Prostate gland (tissue), 2 donors: Measurements from ENCODE around the gene HENMT1. TPM values are rescaled to one million over a fixed set of nuclear protein-coding genes. Genes with fewer than 3 reads are reported as not detected.
A peak's percentile ranks its signal among the peaks of the same experiment; 100 is the strongest.
"Not testable (repeated sequence)": the region's sequence is repeated elsewhere in the genome, so short reads cannot be mapped to it uniquely, and the experiment has no call there.

Experiments
- DNase-seq: peaks from one replicate; pipeline ENCODE4 v3.0.0-alpha.2; 2019; ENCODE audit warnings: low spot score
- H3K27ac ChIP-seq, 2 donors: fragments of 200-600 bp; sonication (generic); 2 replicates each; pipeline ENCODE4 v1.5.1; 2017 to 2019
- H3K27me3 ChIP-seq: fragments of 200-600 bp; sonication (generic); replicated peaks from 2 replicates; pipeline ENCODE4 v1.5.1; 2019; ENCODE audit not compliant: insufficient read depth
- H3K36me3 ChIP-seq, 2 donors: fragments of 200-600 bp; sonication (generic); 1 replicate in 1 of 2; 2 replicates in 1 of 2; pipeline versions ENCODE4 v1.5.1 to v1.8.1; 2017 to 2019
- H3K4me1 ChIP-seq: fragments of 200-600 bp; sonication (generic); replicated peaks from 2 replicates; pipeline ENCODE4 v1.5.1; 2019
- H3K4me3 ChIP-seq, 2 donors: fragments of 200-600 bp; sonication (generic); 2 replicates each; pipeline ENCODE4 v1.5.1; 2017 to 2019
- H3K9me3 ChIP-seq: fragments of 200-600 bp; sonication (generic); 2 replicates; pipeline ENCODE4 v1.5.1; 2017
- CTCF ChIP-seq, 4 experiments: fragments of 200-600 bp in 2 of 4; fragments of 450-650 bp in 2 of 4; sonication (generic) in 2 of 4; IDR thresholded peaks; 1 replicate in 3 of 4; 2 replicates in 1 of 4; pipeline ENCODE4 v1.5.1; 2016 to 2019; ENCODE audit warnings: antibody characterized with exemption in 4 of 4, mild to moderate bottlenecking in 2 of 4, moderate library complexity in 2 of 4
- POLR2A ChIP-seq: fragments of 450-650 bp; IDR thresholded peaks from one replicate; pipeline ENCODE4 v1.6.1; 2016; ENCODE audit warnings: antibody characterized with exemption, mild to moderate bottlenecking
- POLR2AphosphoS5 ChIP-seq: sonication (generic); formaldehyde crosslinking; IDR thresholded peaks from one replicate; pipeline ENCODE4 v1.6.1; 2017; ENCODE audit warnings: antibody characterized with exemption
- WGBS: methylation state at CpG from one replicate; pipeline ENCODE4 v1.1.5; 2018; 5-methylcytosine and 5-hydroxymethylcytosine counted together
- intact Hi-C: fragments of 100-400 bp; cut with DNase I; formaldehyde crosslinking; loops from one replicate; pipeline ENCODE4 v1.14.2; 2022
- total RNA-seq, 2 donors: library from RNA; depleted of rRNA; stranded (reverse); fragments of >200 nt; gene quantifications; one replicate each; pipeline ENCODE4 v1.1.0, GENCODE V29; 2016

The HENMT1 gene
- total RNA-seq, 2 donors from 2014 or later = 2.5 to 22.1 TPM

- Histone ChIP-seq H3K36me3 (no peaks in the 10 kb centered on the region), H3K4me3 (peak within 1 kb of the TSS; percentile 76 to 84), H3K27ac (peak within 1 kb of the TSS; percentile 98 to 99), H3K9me3 (no peaks in the 10 kb centered on the region), H3K27me3 (no peaks in the 10 kb centered on the region), H3K4me1 (no peaks in the 10 kb centered on the region)
- DNase-seq = peak; percentile 94
- intact Hi-C loops = loop anchor here (5.0 to 10.0 kb wide), 2 partner anchors 53 to 135 kb away; partner anchors contain the start of gene STXBP3
- TF ChIP-seq POLR2AphosphoS5 (peak; percentile 88), POLR2A (peak; percentile 84), CTCF (IDR thresholded peaks at IDR 0.05) (peak in 1 of 4 experiments; percentile 9)
- WGBS = under 1% methylated on average over 58 of the region's 59 CpGs
Measured at GRCh38 chr1:108691942-108692723, 31.2 kb upstream of the HENMT1 start, which contains the start of gene PRPF38B. Gene PRPF38B (plus strand): TSS chr1:108692310. CDS start chr1:108692592, 282 bp downstream.

- DNase-seq = peak; percentile 13
Measured at GRCh38 chr1:108691128-108691941, 30.4 kb upstream of the HENMT1 start.

GRCh38 chr1:108686614-108687313 lies 25.9 kb upstream of the HENMT1 start:
- intact Hi-C loops = no loop called here
- no peaks in the 10 kb centered on the region for H3K9me3 ChIP-seq
- no peak for TF ChIP-seq POLR2A
- no peak for TF ChIP-seq CTCF (IDR thresholded peaks at IDR 0.05)
- no peak for TF ChIP-seq POLR2AphosphoS5
- no peaks in the 10 kb centered on the region for H3K4me1 ChIP-seq
- no peak for DNase-seq
- 29% methylated on average over 2 of the region's 2 CpGs for WGBS
- no peak overlapping the region for H3K27ac ChIP-seq
- H3K4me3 ChIP-seq = no peak overlapping the region
- H3K27me3 ChIP-seq = no peaks in the 10 kb centered on the region
- H3K36me3 ChIP-seq = no peaks in the 10 kb centered on the region

More at GRCh38 chr1:108691128-108691941, 30.4 kb upstream of the HENMT1 start:
- TF ChIP-seq CTCF (IDR thresholded peaks at IDR 0.05) = no peak
- no peak for TF ChIP-seq POLR2A
- no peak for TF ChIP-seq POLR2AphosphoS5
- 22% methylated on average over 12 of the region's 12 CpGs for WGBS
- Histone ChIP-seq H3K27me3 (no peaks in the 10 kb centered on the region), H3K27ac (peak overlapping the region; percentile 98 to 99), H3K36me3 (no peaks in the 10 kb centered on the region), H3K4me3 (peak overlapping the region; percentile 76 to 84), H3K9me3 (no peaks in the 10 kb centered on the region), H3K4me1 (no peaks in the 10 kb centered on the region)
- intact Hi-C loops = loop anchor here (5.0 to 10.0 kb wide), 2 partner anchors 53 to 136 kb away; partner anchors contain the start of gene STXBP3

GRCh38 chr1:108685529-108685928 lies 24.6 kb upstream of the HENMT1 start:
- intact Hi-C loops = no loop called here
- TF ChIP-seq POLR2AphosphoS5 (no peak), POLR2A (no peak)

GRCh38 chr1:108681701-108682100 lies 20.8 kb upstream of the HENMT1 start:
- DNase-seq, H3K36me3 ChIP-seq, H3K4me3 ChIP-seq, H3K9me3 ChIP-seq, H3K27me3 ChIP-seq, intact Hi-C loops, H3K4me1 ChIP-seq, H3K27ac ChIP-seq: not testable (repeated sequence)
- 49% methylated on average over 4 of the region's 4 CpGs for WGBS

More at GRCh38 chr1:108685529-108685928, 24.6 kb upstream of the HENMT1 start:
- 84% methylated on average over 1 of the region's 1 CpG for WGBS
- H3K36me3 ChIP-seq = no peaks in the 10 kb centered on the region
- no peaks in the 10 kb centered on the region for H3K4me1 ChIP-seq
- DNase-seq = no peak
- H3K27ac ChIP-seq = no peak overlapping the region
- no peaks in the 10 kb centered on the region for H3K9me3 ChIP-seq
- no peaks in the 10 kb centered on the region for H3K27me3 ChIP-seq
- no peak overlapping the region for H3K4me3 ChIP-seq
